SJSA1 (cell line): ENCODE results near the gene CCDC102A. TPM values are rescaled to one million over a fixed set of nuclear protein-coding genes. Genes with fewer than 3 reads are reported as not detected.

Experiments
- DNase-seq, 2 experiments: peaks; one replicate each; pipeline ENCODE4 v3.0.0-alpha.2; 2015 to 2020; ENCODE audit warnings: low spot score in 2 of 2, low read depth in 1 of 2
- H3K27ac ChIP-seq: fragments of 250-450 bp; sonication (Bioruptor Pico); 2 replicates; pipeline ENCODE4 v1.5.1; 2020; ENCODE audit warnings: mild to moderate bottlenecking, moderate library complexity
- H3K27me3 ChIP-seq: fragments of 250-450 bp; sonication (Bioruptor Pico); replicated peaks from 2 replicates; pipeline ENCODE4 v1.5.1; 2020; ENCODE audit warnings: mild to moderate bottlenecking, moderate library complexity
- H3K36me3 ChIP-seq: fragments of 250-450 bp; sonication (Bioruptor Pico); 2 replicates; pipeline ENCODE4 v1.5.1; 2020; ENCODE audit warnings: mild to moderate bottlenecking
- H3K4me1 ChIP-seq: fragments of 250-450 bp; sonication (Bioruptor Pico); replicated peaks from 2 replicates; pipeline ENCODE4 v1.6.1; 2021; ENCODE audit warnings: mild to moderate bottlenecking
- H3K4me3 ChIP-seq: fragments of 250-450 bp; sonication (Bioruptor Pico); 2 replicates; pipeline ENCODE4 v1.5.1; 2020; ENCODE audit warnings: mild to moderate bottlenecking
- H3K9me3 ChIP-seq: fragments of 250-450 bp; sonication (Bioruptor Pico); replicated peaks from 2 replicates; pipeline ENCODE4 v1.5.1; 2020; ENCODE audit warnings: mild to moderate bottlenecking
- total RNA-seq: library from RNA; depleted of rRNA; stranded (reverse); fragments of >200 nt; shearing (Covaris generic); gene quantifications from 2 replicates; pipeline ENCODE4 v1.2.3, GENCODE V29; 2014

The CCDC102A gene
- total RNA-seq, 1 experiment from 2014 or later = 13.4 TPM

GRCh38 chr16:57516176-57516725, 20.1 kb downstream of the CCDC102A start:
- Histone ChIP-seq H3K36me3 (peaks cover 8% of the 10 kb centered on the region; the same call in 1 of the 2 replicates), H3K27ac (no peak overlapping the region), H3K9me3 (no peaks in the 10 kb centered on the region)

GRCh38 chr16:57514791-57515600, 21.4 kb downstream of the CCDC102A start:
- peaks cover 8% of the 10 kb centered on the region; the same call in 1 of the 2 replicates for H3K36me3 ChIP-seq
- H3K4me3 ChIP-seq = no peak overlapping the region
- H3K4me1 ChIP-seq = peaks cover 4% of the 10 kb centered on the region; the same call in 1 of the 2 replicates
- H3K27ac ChIP-seq = no peak overlapping the region
- no peaks in the 10 kb centered on the region for H3K27me3 ChIP-seq
- H3K9me3 ChIP-seq = no peaks in the 10 kb centered on the region
- DNase-seq = no peak

More at GRCh38 chr16:57516176-57516725, 20.1 kb downstream of the CCDC102A start:
- Histone ChIP-seq H3K4me1 (peaks cover 4% of the 10 kb centered on the region; the same call in 1 of the 2 replicates), H3K27me3 (no peaks in the 10 kb centered on the region), H3K4me3 (no peak overlapping the region)
- DNase-seq = no peak

GRCh38 chr16:57514371-57514770, 22.0 kb downstream of the CCDC102A start:
- no peaks in the 10 kb centered on the region for H3K27me3 ChIP-seq
- H3K9me3 ChIP-seq = no peaks in the 10 kb centered on the region
- peaks cover 8% of the 10 kb centered on the region; the same call in 1 of the 2 replicates for H3K36me3 ChIP-seq
- DNase-seq = no peak
- peaks cover 4% of the 10 kb centered on the region; the same call in 1 of the 2 replicates for H3K4me1 ChIP-seq
- no peak overlapping the region for H3K27ac ChIP-seq
- H3K4me3 ChIP-seq = no peak overlapping the region

GRCh38 chr16:57513371-57514102, 22.8 kb downstream of the CCDC102A start:
- DNase-seq = no peak
- H3K27ac ChIP-seq = no peak overlapping the region
- peaks cover 4% of the 10 kb centered on the region; the same call in 1 of the 2 replicates for H3K4me1 ChIP-seq
- H3K9me3 ChIP-seq = no peaks in the 10 kb centered on the region
- no peaks in the 10 kb centered on the region for H3K27me3 ChIP-seq
- no peak overlapping the region for H3K4me3 ChIP-seq
- H3K36me3 ChIP-seq = peaks cover 8% of the 10 kb centered on the region; the same call in 1 of the 2 replicates

- Histone ChIP-seq H3K36me3 (peaks cover 4% of the 10 kb centered on the region; the same call in 1 of the 2 replicates), H3K27me3 (no peaks in the 10 kb centered on the region), H3K27ac (no peak overlapping the region), H3K9me3 (no peaks in the 10 kb centered on the region), H3K4me3 (no peak overlapping the region), H3K4me1 (peaks cover 4% of the 10 kb centered on the region; the same call in 1 of the 2 replicates)
- no peak for DNase-seq
Measured at GRCh38 chr16:57512296-57513001, 23.9 kb downstream of the CCDC102A start.

GRCh38 chr16:57510016-57510871, 26.1 kb downstream of the CCDC102A start:
- Histone ChIP-seq H3K27me3 (no peaks in the 10 kb centered on the region), H3K27ac (no peak overlapping the region), H3K4me1 (peaks cover 4% of the 10 kb centered on the region; the same call in 1 of the 2 replicates), H3K9me3 (no peaks in the 10 kb centered on the region), H3K4me3 (no peak overlapping the region), H3K36me3 (peaks cover 4% of the 10 kb centered on the region; the same call in 1 of the 2 replicates)
- no peak for DNase-seq

- H3K27me3 ChIP-seq = no peaks in the 10 kb centered on the region
- no peaks in the 10 kb centered on the region for H3K9me3 ChIP-seq
- DNase-seq = no peak
- H3K4me3 ChIP-seq = no peak overlapping the region
- H3K4me1 ChIP-seq = peaks cover 4% of the 10 kb centered on the region; the same call in 1 of the 2 replicates
- no peak overlapping the region for H3K27ac ChIP-seq
- H3K36me3 ChIP-seq = peaks cover 4% of the 10 kb centered on the region; the same call in 1 of the 2 replicates
Measured at GRCh38 chr16:57509231-57509923, 27.0 kb downstream of the CCDC102A start.

- H3K27ac ChIP-seq = no peak overlapping the region
- no peak overlapping the region for H3K4me3 ChIP-seq
- H3K4me1 ChIP-seq = no peaks in the 10 kb centered on the region
- H3K9me3 ChIP-seq = no peaks in the 10 kb centered on the region
- no peaks in the 10 kb centered on the region; the same call in 1 of the 2 replicates for H3K36me3 ChIP-seq
- DNase-seq = no peak
- H3K27me3 ChIP-seq = no peaks in the 10 kb centered on the region
Measured at GRCh38 chr16:57508035-57508425, 28.3 kb downstream of the CCDC102A start.

GRCh38 chr16:57507136-57508034, 29.0 kb downstream of the CCDC102A start:
- no peak overlapping the region for H3K4me3 ChIP-seq
- peaks cover under 1% of the 10 kb centered on the region; the same call in 1 of the 2 replicates for H3K4me1 ChIP-seq
- no peak overlapping the region for H3K27ac ChIP-seq

GRCh38 chr16:57505169-57505568, 31.2 kb downstream of the CCDC102A start:
- Histone ChIP-seq H3K36me3 (no peaks in the 10 kb centered on the region), H3K9me3 (no peaks in the 10 kb centered on the region), H3K4me3 (no peak overlapping the region), H3K27ac (no peak overlapping the region), H3K4me1 (peaks cover 21% of the 10 kb centered on the region), H3K27me3 (no peaks in the 10 kb centered on the region)
- no peak for DNase-seq

More at GRCh38 chr16:57507136-57508034, 29.0 kb downstream of the CCDC102A start:
- no peak for DNase-seq
- Histone ChIP-seq H3K27me3 (no peaks in the 10 kb centered on the region), H3K36me3 (no peaks in the 10 kb centered on the region; the same call in 1 of the 2 replicates), H3K9me3 (no peaks in the 10 kb centered on the region)

- Histone ChIP-seq H3K9me3 (no peaks in the 10 kb centered on the region), H3K27me3 (no peaks in the 10 kb centered on the region), H3K36me3 (no peaks in the 10 kb centered on the region), H3K4me1 (peaks cover 28% of the 10 kb centered on the region), H3K4me3 (no peak overlapping the region), H3K27ac (no peak overlapping the region)
- DNase-seq = no peak
Measured at GRCh38 chr16:57504491-57504890, 31.9 kb downstream of the CCDC102A start.
